GM12873 (cell line): ENCODE data around the gene CAST.

Experiments used
- TF ChIP-seq, protein P1 (sequence below): IDR thresholded peaks from 2 replicates; pipeline ENCODE4 v1.5.1; 2012; ENCODE audit warnings: low read depth, mild to moderate bottlenecking, moderate library complexity, low read length, control low read depth; ENCODE audit not compliant: insufficient read depth; ENCODE audit errors: missing control alignments

Gene CAST

DNA sequence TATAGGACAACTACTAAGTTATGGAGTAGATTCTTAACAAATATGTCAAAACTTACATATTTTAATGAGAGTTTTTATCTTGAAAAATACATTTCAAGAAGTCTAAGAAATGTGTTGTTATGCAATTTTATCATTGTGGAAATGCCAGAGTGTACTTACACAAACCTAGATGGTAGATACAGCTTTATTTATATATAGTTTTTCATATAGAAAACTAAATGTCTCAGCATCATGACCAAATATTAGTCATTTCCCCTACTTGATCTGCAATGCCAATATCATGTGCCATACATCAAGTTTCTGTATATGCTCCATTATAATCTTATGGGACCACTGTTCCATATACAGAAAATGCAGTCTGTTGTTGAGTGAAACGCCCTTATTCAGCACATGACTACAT, 28.7 kb downstream of the CAST start:
- TF ChIP-seq, protein P1, sequence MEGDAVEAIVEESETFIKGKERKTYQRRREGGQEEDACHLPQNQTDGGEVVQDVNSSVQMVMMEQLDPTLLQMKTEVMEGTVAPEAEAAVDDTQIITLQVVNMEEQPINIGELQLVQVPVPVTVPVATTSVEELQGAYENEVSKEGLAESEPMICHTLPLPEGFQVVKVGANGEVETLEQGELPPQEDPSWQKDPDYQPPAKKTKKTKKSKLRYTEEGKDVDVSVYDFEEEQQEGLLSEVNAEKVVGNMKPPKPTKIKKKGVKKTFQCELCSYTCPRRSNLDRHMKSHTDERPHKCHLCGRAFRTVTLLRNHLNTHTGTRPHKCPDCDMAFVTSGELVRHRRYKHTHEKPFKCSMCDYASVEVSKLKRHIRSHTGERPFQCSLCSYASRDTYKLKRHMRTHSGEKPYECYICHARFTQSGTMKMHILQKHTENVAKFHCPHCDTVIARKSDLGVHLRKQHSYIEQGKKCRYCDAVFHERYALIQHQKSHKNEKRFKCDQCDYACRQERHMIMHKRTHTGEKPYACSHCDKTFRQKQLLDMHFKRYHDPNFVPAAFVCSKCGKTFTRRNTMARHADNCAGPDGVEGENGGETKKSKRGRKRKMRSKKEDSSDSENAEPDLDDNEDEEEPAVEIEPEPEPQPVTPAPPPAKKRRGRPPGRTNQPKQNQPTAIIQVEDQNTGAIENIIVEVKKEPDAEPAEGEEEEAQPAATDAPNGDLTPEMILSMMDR = no peak

DNA sequence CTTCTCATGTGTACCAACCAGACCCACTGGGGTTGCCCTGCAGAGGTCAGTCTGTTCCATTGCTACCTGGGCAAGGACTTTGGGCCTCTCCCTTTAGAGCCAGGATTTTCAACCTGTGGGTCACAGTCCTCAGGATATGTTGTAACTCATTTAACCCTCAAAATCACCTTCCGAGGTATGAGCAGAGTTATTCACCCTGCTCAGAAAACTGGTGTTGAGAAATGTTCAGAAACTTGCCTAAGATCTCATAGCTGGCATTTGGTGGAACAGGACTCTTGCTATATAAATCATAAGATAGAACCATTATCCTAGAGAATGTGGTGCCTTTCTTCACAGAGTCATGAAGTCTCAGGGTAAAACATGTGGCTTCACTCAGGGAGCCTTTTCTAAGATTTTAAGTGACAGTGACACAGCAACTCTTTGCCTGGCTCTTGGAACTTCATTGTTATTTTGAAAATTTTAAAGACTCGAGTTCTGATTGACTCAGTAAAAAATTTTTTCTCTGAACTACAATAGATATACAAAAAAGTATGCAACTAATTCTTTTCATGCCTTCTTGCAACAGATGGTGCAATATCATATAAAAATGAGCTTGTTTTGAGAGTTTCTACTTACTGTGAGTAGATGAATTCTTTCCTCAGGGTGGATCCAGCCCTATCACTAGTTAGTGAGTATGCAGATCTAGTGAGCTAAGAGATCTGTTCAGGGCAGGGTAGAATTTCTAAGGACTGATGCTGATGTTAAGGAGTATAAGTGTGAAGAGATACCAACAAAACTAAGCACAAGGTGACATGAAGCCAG, 29.5 kb downstream of the CAST start:
- TF ChIP-seq, protein P1 = no peak

DNA sequence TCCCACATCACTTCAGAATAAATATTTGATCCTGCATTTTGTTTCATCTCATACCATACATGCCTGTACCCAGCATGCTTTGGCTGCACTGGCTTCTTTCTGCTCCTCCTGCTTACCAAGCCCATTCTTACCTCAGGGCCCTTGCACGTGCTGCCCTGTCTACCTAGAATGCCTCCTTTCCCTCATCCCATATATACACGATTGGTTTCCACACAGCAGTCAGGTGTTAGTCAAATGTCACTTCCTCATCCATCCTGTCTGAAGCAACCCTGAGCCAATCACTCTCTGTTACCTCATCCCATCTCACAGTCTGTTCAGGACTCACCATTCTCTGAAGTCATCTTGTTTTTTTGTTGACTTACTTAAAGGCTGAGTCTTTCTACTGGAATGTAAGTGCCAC, 30.3 kb downstream of the CAST start:
- TF ChIP-seq, protein P1 = no peak

DNA sequence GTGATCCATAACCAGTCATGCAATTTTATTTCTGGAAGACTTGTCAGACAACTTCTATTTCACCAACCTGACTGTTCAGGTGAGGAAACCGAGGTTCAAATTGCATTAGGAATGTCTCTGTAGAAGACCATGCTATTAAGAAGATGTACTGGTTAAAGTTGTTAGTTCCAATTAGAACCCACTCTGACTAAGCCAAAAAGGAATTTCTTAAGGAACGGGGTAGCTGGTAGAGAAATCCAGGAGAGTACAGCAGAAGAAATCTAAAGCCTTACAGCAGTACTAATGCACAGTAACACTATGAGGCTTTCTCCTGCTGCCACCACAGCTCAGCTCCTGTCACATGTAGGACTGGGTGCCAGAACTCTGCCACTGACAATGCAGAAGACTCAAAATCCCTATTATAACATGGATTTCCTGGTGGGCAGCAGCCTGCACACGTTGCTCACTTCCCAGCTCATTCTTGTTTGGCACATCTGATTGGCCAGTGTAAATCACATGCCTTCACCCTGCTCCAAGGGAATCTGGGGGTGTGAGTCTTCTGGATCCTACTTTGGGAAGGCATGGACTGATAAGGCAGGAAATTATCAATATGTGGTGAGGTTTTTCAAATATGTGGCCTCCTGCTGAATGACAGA, 37.1 kb downstream of the CAST start:
- TF ChIP-seq, protein P1 = no peak

DNA sequence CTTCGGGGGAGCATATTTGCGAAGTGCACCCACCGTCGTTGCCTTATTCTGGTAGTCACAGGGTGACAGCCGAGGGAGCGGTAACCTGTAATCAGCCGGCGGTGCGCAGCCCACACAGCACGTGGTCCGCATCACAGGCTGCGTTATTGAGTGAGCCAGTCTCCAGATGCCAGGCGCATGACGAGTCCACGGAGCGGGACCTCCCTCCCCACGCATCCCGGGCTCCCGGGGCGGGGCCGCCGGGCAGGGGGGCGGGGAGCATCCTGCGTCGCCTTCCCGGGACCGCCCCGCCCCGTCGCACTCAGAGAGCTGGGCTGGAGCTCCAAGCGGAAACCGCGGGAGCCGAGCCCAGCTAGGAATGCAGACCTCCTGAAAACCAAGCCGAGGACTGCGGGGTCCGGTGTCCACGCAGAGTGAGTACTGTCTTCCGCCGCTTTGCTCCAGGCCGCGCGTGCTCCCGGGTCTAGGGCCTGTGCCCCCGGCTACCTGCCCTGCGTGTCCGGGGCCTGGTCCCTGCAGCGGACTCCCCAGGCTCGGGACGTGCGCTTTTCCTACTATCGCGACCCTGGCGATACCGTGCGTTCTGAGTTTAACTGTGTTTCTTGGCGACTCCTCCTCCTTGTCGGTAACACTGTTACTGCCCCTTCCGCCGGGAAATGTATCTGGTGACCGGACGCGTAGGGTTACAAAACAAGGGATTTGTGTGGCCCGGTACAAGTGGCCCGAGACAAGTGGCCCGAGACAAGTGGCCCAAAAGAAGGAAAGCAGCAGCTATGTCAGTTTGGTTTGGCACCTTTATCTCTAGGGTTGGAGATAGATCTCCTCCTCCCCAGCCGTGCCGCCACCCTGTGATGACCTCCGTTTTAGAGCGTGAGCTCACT, 40.6 kb downstream of the CAST start:
- TF ChIP-seq, protein P1 = no peak

DNA sequence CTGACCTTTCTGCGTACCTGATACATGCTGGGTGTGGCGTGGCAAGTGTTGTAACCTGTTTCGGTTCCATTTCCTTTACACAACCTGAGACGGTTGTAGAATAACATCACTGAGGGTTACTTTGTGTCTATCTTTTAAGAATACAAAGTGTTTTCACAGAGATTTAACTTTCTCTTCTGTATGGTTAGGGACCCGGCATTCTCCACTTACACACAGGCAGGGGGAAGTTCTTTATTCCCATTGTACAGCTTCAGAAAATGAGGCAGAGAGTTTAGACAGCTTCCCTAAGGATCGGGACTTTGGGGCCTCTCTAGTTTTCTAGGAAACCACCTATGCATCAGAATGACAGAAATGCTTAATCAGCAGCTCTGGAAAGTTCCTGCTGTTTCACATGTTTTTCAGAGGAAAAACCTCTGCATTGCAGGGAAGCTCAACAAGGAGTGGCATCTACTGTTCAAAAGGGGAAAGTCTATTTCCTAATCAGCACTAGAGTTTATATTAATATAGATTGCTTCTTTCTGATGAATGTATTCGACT, 41.3 kb downstream of the CAST start:
- TF ChIP-seq, protein P1 = no peak
